C4-2B (cell line): ENCODE data around the gene GYS2.

Source experiments
- H3K27ac ChIP-seq: fragments of 450-650 bp; 2 replicates; pipeline ENCODE4 v1.5.1; 2017
- CTCF ChIP-seq: fragments of 450-650 bp; conservative IDR thresholded peaks from 2 replicates; pipeline ENCODE4 v1.5.1; 2017; ENCODE audit warnings: mild to moderate bottlenecking
- ZFX ChIP-seq: fragments of 450-650 bp; IDR thresholded peaks from 2 replicates; pipeline ENCODE4 v1.6.1; 2017

Gene GYS2

GRCh38 chr12:21643758-21644157, 39.1 kb upstream of the GYS2 start:
- no peak overlapping the region for H3K27ac ChIP-seq
- TF ChIP-seq ZFX: no peak
- TF ChIP-seq CTCF: no peak

GRCh38 chr12:21642707-21643389, 38.2 kb upstream of the GYS2 start:
- H3K27ac ChIP-seq: no peak overlapping the region
- TF ChIP-seq CTCF: no peak
- TF ChIP-seq ZFX: no peak

GRCh38 chr12:21638054-21638891, 33.6 kb upstream of the GYS2 start:
- TF ChIP-seq CTCF (no peak), ZFX (no peak)
- no peak overlapping the region for H3K27ac ChIP-seq

GRCh38 chr12:21634245-21634644, 29.6 kb upstream of the GYS2 start:
- TF ChIP-seq CTCF: no peak
- TF ChIP-seq ZFX: no peak
- no peak overlapping the region for H3K27ac ChIP-seq

GRCh38 chr12:21631367-21631766, 26.7 kb upstream of the GYS2 start:
- no peak overlapping the region for H3K27ac ChIP-seq
- TF ChIP-seq CTCF (no peak), ZFX (no peak)

- H3K27ac ChIP-seq: no peak overlapping the region
- TF ChIP-seq CTCF: no peak
- no peak for TF ChIP-seq ZFX
Observed at GRCh38 chr12:21627924-21628323, 23.3 kb upstream of the GYS2 start.

GRCh38 chr12:21618566-21618965, 13.9 kb upstream of the GYS2 start:
- TF ChIP-seq ZFX (no peak), CTCF (no peak)
- H3K27ac ChIP-seq: no peak overlapping the region
